ENCODE results near the gene SERPINA4. TPM values are rescaled to one million over a fixed set of nuclear protein-coding genes. Genes with fewer than 3 reads are reported as not detected.
A peak's percentile ranks its signal among the peaks of the same experiment; 100 is the strongest.

SERPINA4 gene
- total and polyA plus RNA-seq, 2 of the 13 experiments (the other 11 are each of a cell fraction or from before 2014, with no cell fraction given): 39.1 to 57.8 TPM

DNA sequence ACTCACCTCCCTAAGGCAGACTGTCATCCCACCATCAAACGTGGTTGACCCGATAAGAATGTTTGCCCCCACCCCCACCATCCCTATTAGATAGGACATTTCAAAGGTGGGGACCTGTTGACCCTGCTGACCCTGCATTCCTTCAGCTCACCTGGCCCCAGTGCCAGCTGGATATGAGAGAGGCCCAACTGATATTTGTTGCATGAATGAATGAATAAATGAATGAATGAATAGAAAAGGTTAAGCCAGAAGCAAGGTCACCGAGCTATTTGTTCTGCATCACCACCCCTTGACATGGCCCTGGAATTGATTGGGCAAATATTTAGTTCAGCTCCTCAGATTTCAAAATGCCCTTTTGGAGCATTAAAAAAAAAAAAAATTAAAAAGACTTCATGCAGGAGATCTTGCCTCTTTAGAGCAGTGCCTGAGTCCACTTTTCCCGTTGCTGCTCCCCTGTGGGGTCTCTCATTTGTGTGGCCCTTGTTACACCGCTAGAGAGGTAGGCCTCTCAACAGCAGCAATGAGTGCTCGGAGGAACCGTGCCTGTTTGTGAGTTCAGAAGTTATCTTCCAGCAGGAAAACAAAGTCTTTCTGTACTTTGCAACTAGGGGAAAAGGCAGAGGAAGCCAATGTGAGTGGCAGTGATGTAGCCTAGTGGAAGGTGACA is 11.5 kb downstream of the SERPINA4 start (continued):
- TF ChIP-seq GATAD2A (CRISPR knock-in tag; IDR thresholded peaks at IDR 0.05) (peak; percentile 93), GMEB1 (CRISPR knock-in tag; IDR thresholded peaks at IDR 0.05; ENCODE audit: borderline replicate concordance) (no peak), ZSCAN12 (CRISPR knock-in tag; IDR thresholded peaks at IDR 0.05) (no peak), BRCA1 (CRISPR knock-in tag; IDR thresholded peaks at IDR 0.05) (no peak), ZNF33B (CRISPR knock-in tag; IDR thresholded peaks at IDR 0.05) (no peak), ZNF124 (CRISPR knock-in tag; IDR thresholded peaks at IDR 0.05) (no peak), FOXC1 (CRISPR knock-in tag; IDR thresholded peaks at IDR 0.05; ENCODE audit: borderline replicate concordance) (no peak), ZNF562 (CRISPR knock-in tag; IDR thresholded peaks at IDR 0.05; ENCODE audit: borderline replicate concordance) (no peak), HOXD1 (CRISPR knock-in tag; IDR thresholded peaks at IDR 0.05) (peak; percentile 48; the same call in 1 of the 2 replicates), MEIS1 (CRISPR knock-in tag; IDR thresholded peaks at IDR 0.05; ENCODE audit: borderline replicate concordance) (0 out of 2 replicates have a peak, but pooled peaks have one; percentile 10), SALL2 (CRISPR knock-in tag; IDR thresholded peaks at IDR 0.05) (no peak), ZNF431 (CRISPR knock-in tag; IDR thresholded peaks at IDR 0.05; ENCODE audit: borderline replicate concordance, low read depth) (0 out of 2 replicates have a peak, but pooled peaks have one; percentile 27), ZNF331 (CRISPR knock-in tag; IDR thresholded peaks at IDR 0.05) (no peak), ZNF652 (CRISPR knock-in tag; IDR thresholded peaks at IDR 0.05; ENCODE audit: borderline replicate concordance, low read depth) (no peak), TBX3 (IDR thresholded peaks at IDR 0.05; ENCODE audit: borderline replicate concordance) (no peak; the same call in 1 of the 2 replicates), SATB2 (CRISPR knock-in tag; IDR thresholded peaks at IDR 0.05) (no peak), ZNF101 (CRISPR knock-in tag; IDR thresholded peaks at IDR 0.05; ENCODE audit: borderline replicate concordance, low read depth) (no peak), MBD4 (IDR thresholded peaks at IDR 0.05; ENCODE audit: borderline replicate concordance, low read length) (no peak), MEIS2 (CRISPR knock-in tag; IDR thresholded peaks at IDR 0.05) (peak; percentile 35; the same call in 1 of the 2 replicates)
- TF ChIP-seq, protein P1, sequence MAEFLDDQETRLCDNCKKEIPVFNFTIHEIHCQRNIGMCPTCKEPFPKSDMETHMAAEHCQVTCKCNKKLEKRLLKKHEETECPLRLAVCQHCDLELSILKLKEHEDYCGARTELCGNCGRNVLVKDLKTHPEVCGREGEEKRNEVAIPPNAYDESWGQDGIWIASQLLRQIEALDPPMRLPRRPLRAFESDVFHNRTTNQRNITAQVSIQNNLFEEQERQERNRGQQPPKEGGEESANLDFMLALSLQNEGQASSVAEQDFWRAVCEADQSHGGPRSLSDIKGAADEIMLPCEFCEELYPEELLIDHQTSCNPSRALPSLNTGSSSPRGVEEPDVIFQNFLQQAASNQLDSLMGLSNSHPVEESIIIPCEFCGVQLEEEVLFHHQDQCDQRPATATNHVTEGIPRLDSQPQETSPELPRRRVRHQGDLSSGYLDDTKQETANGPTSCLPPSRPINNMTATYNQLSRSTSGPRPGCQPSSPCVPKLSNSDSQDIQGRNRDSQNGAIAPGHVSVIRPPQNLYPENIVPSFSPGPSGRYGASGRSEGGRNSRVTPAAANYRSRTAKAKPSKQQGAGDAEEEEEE (CRISPR knock-in tag; IDR thresholded peaks at IDR 0.05; ENCODE audit: borderline replicate concordance): no peak
- TF ChIP-seq, protein P2, sequence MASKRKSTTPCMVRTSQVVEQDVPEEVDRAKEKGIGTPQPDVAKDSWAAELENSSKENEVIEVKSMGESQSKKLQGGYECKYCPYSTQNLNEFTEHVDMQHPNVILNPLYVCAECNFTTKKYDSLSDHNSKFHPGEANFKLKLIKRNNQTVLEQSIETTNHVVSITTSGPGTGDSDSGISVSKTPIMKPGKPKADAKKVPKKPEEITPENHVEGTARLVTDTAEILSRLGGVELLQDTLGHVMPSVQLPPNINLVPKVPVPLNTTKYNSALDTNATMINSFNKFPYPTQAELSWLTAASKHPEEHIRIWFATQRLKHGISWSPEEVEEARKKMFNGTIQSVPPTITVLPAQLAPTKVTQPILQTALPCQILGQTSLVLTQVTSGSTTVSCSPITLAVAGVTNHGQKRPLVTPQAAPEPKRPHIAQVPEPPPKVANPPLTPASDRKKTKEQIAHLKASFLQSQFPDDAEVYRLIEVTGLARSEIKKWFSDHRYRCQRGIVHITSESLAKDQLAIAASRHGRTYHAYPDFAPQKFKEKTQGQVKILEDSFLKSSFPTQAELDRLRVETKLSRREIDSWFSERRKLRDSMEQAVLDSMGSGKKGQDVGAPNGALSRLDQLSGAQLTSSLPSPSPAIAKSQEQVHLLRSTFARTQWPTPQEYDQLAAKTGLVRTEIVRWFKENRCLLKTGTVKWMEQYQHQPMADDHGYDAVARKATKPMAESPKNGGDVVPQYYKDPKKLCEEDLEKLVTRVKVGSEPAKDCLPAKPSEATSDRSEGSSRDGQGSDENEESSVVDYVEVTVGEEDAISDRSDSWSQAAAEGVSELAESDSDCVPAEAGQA (IDR thresholded peaks at IDR 0.05; ENCODE audit: low read depth): no peak
- TF ChIP-seq, protein P2 (CRISPR knock-in tag; IDR thresholded peaks at IDR 0.05; ENCODE audit: borderline replicate concordance): peak; percentile 10; the same call in 1 of the 2 replicates

Measured in HepG2 (cell line).